Head of caudate nucleus (tissue), 42 donors: Measurements from ENCODE around the gene DNAJC1.

Experiments used
- DNase-seq, 42 donors: peaks; one replicate each; pipeline versions ENCODE4 v3.0.0 to v3.0.0-alpha.2; 2020 to 2021; ENCODE audit warnings: mixed read lengths in 7 of 42
- intact Hi-C: fragments of 100-400 bp; cut with DNase I; formaldehyde crosslinking; loops from one replicate; pipeline ENCODE4 v1.15.0; 2022

DNAJC1 gene

DNA sequence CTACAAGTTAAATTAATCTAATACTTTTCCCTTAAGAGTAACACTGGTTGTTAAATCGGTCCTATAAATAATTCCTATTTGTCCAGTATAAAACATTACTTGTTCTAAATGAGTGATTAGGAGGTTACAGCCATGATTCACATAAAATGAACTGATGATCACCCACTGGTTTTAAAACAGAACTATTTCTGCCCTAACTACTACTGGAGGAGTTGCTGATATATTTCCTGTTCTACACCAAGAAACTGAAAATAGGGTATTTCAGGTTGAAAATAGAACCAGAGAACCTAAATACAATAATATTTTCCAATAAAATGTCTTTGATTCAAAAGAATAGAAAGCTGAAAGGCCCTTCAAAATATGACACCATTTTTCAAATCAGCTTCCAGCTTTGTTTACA is 30.9 kb downstream of the DNAJC1 start:
- no peak for DNase-seq
- intact Hi-C loops: no loop called here

DNA sequence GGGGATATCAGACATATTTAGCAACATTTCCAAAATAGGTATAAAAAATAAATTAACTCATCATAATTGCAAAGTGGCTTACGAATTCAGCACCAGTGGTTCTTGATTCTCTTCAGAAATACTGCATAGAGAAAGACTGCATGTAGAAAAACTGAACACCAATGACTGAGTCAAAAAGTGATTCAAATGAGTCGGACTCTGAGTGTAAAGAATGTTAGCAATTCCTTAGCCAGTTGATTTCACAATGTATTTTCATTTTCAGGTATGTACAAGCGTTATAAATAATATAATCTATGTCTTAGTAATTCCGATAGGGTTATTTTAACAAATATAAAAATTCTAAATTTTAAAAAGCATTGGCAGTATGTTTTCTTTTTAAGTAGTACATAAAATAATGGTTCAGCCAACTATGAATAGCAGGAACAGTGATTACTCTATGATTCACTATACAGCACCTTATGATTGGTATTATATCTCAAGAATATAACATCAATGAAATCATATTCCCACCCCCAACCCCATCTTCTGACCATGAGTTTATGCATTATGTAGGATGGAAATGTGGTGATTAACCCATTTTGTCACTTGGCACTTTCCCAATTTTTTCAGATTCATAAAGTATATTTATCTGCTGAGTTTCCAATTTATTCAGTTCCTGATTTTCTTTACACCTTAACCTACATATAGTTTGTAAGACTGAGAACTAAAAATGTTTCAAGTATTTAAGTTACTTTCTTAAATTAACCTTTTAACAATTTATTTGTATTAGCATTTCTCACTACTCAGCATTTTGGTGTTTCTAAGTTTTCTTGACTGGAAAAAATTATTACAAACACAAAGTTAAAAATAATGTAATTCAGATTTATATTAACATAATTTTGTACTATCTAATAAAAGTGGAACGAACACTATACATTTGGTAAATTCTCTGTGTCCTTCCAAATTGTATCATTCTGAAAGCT is 33.9 kb downstream of the DNAJC1 start:
- intact Hi-C loops: no loop called here
- DNase-seq: no peak

DNA sequence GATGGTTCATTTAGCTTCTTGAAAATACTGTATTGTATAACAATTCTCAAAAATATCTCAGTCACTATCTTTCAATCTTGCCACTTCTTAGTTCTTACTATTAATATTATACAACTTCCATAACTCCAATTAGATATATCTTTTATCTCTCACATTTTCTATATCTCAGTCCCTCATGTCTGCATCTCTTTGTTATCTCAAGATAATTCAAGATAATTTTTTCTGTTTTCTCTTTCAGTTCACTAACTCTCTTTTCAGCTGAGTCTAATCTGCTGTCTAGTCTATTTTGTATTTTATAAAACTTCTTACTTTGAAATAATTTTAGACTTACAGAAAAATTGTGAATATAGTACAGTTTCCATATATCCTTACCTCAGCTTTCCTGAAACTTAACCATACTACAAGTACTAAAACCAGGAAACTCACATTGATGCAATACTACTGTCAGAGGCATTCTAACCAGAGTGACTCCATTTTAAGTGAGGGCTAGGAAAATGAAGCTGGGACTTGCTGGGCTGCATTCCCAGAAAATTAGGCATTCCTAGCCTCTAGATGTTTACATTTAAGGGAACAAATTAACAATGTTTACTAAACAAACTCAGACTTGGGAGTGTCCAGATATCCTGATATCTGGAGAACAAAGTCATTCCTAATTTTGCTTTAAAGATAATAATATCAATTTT is 38.4 kb downstream of the DNAJC1 start:
- intact Hi-C loops: no loop called here
- DNase-seq: no peak

DNA sequence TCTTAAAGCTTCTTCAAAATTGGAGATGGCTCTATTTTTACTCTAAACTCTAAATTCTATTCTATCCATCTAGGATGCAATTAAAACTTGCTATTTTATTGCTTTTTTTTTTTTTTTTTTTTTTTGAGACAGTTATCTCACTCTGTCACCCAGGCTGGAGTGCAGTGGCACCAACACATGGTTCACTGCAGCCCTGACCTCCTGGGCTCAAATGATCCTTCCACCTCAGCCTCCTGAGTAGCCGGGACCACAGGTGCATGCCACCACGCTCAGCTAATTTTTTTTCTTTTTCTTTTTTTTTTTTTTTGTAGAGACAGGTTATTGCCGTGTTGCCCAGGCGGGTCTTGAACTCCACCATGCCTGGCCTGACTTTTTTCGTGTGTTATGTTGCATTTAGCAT is 41.2 kb downstream of the DNAJC1 start:
- intact Hi-C loops: no loop called here
- no peak for DNase-seq

DNA sequence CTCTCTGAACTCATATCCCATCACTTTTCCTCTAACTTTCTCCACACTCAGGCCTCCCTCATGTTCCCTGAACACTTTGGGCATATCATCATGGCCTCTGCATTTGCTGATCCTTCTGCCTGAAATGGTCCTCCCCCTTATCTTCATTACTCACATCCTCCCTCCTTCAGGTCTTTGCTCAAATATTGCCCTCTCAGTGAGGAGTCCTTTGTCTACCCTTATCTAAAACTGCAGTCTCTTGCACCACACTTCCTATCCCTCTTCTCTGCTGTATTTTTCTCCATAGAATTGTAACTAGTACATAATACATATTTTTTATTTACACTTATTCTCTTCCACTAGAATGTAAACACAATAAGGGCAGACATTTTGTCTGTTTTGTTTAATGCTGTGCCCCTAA is 41.7 kb downstream of the DNAJC1 start:
- intact Hi-C loops: no loop called here
- no peak for DNase-seq

DNA sequence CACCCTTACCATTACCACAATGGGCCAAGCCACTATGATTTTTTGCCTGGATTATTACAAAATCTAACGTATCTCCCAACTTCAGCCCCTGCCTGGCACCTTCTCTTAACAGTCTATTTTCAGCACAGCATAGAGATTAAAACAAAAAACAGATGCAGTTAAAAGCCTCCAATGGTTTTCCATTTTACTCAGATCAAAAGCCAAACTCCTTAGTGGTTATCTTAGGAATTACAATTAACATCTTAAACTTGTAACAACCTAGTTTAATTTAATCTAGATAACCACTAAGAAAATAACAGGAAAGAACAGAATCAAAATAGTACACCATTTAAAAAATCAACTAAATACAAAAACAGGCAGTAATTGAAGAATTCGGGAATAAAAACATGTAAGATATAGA is 43.5 kb downstream of the DNAJC1 start:
- intact Hi-C loops: no loop called here

DNA sequence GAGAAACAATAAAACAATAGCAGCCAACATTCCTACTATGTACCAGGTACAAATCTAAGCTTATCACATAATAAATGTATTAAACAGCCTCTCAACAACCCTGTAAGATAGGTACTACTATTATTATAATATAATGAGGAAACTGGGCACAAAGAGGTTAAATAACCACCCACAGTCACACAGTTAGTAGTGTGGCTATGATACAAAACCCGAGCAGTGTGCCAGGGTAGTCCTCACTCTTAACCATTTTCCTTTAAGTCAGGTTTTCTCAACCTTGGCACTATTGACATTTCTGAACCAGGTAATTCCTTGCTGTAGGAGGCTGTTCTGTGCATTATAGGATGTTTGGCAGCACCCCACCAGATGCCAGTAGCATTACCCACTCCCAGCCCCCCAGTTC is 48.8 kb downstream of the DNAJC1 start:
- intact Hi-C loops: no loop called here
- DNase-seq: no peak

More for the DNA sequence above, 43.5 kb downstream of the DNAJC1 start:
- DNase-seq: no peak

DNA sequence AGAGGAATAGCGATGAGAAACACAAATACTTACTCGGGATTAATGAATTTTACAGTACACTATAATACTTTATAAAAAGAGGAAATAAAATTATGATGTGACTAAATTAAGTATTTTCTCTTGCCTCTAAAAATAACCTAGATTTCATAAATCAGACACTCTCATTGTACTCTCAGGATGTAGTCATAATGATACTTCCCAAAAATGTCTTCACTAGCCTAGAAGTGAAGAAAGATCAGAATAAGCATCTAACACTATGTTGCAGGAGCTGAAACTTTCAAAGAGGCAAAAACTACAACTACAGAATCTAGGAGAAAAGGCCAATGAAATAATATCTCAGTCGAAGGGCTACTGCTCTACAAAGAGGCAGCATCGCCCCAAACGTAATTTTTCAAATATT is 49.4 kb downstream of the DNAJC1 start:
- intact Hi-C loops: no loop called here
- DNase-seq: no peak

DNA sequence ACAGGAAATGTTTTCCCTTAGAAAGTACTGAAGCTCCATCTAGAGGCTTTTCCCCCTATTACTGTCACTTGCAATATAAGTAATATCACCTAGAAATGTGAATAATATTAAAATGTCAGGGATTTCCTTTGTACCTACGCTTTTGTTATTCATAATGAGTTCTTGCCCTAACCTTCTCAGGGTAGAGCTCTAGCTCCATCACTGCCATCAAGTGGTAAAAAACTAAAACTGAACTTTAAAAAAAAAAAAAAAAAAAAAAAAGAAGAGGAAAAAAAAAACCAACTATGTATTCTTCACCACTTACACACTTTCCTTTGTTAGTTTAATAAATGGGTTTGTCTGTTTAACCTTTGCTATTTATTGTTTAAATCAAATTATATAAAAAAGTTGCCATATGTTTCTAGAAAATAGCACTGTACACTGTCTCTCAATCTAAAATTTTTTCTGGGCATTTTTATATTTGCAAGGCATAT is 49.9 kb downstream of the DNAJC1 start:
- intact Hi-C loops: no loop called here
- DNase-seq: peak in 2 of 42 donors; percentile 6 to 12

DNA sequence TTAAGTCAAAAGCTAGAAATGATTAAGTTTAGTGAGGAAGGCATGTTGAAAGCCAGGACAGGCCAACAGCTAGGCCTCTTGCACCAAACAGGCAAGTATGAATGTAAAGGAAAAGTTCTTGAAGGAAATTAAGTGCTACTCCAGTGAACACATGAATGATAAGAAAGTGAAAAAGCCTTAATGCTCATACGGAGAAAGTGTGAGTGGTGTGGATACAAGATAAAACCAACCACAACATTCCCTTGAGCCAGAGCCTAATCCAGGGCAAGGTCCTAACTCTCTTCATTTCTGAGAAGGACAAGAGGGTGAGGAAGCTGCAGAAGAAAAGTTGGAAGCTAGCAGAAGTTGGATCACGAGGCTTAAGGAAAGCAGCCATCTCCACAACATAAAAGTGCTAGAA is 53.0 kb downstream of the DNAJC1 start:
- intact Hi-C loops: no loop called here
- DNase-seq: no peak

DNA sequence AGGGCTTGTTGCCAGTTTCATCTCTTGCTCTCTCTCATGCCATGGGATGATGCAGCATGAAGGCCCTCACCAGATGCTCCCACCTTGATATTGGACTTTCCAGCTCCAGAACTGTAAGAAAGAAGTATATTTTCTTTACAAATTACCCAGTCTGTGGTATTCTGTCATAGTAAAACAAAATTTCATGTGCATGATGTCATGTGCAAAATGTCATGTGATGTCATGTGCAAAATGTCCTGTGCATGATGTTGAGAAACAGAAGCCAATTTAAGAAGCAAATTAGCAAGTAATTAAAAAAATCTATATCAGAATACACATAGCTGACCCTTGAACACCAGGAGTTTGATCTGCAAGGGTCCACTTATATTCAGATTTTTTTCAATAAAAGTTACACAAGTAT is 56.6 kb downstream of the DNAJC1 start:
- DNase-seq: no peak
- intact Hi-C loops: no loop called here

DNA sequence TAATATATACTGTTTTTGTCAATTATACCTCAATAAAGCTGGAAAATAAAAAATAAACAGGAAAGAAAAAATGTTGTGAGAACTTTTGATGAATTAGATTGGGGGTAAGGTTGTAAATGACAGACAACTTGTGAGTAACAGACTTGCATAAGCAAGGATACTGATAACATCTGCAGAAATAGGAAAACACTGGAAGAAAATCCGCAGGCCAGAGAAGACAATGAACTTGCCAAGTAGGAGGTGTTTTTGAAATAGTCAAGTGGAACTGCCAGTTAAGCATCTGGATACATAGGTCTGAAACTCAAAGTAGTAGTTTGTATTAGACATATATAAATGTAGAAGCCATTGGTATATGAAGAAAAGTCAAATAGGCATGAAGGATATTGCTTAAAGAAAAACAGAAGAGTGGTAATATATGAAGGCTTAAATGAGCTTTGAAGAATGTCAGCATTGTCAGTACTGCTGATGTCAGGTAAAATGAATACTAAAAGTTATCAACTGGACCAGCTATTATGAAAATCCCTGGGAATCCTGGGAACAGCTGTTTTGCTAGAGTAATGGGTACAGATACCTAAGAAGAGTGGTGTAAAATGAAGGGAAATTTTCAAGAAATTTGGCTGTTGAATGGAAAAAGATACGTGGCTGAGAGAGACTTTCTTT is 58.7 kb downstream of the DNAJC1 start:
- intact Hi-C loops: no loop called here

DNA sequence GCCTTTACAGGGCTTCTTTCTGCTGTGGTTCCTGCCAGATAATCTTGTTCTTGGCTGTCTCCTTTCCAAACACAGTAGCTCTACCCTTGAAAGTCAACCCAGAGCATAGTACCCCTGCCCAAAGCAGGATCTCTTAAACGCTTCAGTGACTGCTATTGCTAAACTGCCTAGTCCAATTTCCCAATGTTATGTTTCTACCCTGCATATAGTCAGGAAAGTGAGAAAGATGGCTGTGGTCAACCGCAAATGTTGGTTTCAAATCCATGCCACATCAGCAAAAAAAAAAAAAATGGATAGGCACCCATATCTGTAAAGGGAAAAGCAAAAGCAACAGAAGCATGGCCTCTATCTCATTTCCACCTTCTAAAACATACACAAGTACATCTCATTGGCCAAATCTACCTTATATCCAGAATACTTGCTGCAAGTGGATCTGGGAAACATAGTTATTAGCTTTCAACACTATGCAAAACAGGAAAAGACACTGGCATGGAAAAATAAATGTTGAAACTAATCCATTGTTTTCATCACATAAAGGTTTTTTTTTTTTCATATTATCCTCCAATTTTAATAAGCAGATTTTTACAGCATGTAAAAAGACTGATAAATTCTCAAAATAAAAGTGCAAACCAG is 59.8 kb downstream of the DNAJC1 start:
- intact Hi-C loops: no loop called here
- no peak for DNase-seq

More for the DNA sequence above, 58.7 kb downstream of the DNAJC1 start:
- DNase-seq: no peak

DNA sequence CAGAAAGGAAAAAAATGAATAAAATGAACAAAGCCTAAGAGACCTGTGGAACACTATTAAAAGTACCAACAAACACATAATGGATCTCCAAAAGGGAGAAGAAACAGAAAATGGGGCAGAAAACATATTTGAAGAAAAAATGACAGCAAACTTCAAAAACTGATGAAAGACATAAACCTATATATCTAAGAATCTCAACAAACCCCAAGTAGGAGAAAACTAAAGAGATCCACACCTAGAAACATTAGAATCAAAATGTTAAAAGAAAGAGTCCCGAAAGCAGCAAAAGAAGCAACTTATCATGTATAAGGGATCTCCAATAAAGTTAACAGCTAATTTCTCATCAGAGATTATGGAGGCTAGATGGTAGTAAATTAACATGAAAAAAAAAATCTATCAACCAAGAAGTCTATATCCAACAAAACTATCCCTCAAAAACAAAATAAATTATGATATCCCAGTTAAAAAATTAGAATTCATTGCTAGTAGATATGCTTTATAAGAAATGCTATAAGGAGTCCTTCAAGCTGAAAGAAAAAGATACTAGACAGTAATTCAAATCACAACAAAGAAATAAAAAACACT is 68.0 kb downstream of the DNAJC1 start:
- intact Hi-C loops: no loop called here
- DNase-seq: no peak

DNA sequence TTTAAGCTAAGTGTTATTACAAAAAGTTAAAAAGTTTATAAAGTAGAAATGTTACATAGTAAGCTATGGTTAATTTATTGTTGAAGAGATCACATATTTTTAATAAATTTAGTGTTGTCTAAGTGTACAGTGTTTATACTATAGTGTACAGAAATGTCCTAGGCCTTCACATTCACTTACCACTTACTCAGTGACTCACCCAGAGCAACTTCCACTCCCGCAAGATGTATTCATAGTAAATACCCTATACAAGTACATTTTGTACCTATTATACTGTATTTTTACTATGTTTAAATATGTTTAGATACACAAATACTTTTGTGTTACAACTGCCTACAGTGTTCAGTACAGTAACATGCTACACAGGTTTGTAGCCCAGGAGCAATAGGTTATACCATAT is 69.2 kb downstream of the DNAJC1 start:
- intact Hi-C loops: no loop called here

DNA sequence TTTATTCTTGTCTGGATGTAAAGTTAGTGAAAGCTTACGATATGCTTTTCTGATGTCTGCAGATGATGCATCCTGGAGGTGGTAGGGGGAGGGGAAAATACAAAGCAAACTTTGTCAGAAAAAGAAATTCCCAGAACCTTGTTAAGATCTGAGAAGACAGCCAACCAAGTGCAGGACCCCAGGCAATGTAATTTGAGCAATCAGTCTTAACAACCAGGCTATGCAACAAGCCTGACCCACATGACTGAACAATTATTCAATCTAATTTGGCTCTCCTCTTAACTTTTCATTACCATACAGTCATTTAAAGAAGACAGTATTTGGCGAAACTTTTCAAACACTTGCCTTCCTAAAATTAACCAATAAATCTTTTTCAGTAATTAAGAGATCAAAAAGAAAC is 74.5 kb downstream of the DNAJC1 start:
- intact Hi-C loops: no loop called here

More for the DNA sequence above, 69.2 kb downstream of the DNAJC1 start:
- no peak for DNase-seq

DNA sequence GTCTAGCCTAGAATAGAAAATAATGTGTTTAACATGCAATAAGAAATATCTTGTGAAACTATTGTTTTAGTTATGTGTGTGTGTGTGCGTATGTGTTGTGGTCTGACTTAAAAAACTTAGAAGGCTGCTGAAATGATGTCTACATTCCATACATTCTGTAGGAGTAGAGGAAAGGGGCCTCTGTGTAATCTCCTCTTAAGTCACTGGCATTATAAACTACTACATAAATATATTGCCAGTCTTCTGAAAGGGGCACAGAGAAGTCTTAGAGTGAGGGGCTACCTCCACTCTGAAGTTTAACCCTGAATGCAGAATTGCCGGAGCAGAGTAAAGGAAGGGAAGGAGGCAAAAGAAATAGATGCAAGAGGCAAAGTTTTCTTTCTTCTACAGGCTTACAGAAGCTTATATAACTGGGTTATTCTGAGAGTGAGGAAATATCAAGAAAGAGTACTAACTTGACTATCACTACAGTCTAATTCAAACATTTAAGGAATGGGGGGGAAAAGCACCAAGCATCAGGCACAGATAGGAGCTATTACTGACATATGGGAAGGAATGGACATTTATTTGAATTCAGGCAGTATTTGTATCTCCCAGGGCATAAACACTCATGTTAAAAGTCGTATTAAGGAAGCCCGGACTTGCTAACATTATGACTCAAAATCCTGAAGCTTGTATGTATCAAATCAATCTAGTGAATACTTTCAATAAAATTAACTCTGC is 75.7 kb downstream of the DNAJC1 start:
- intact Hi-C loops: no loop called here
- DNase-seq: no peak

More for the DNA sequence above, 74.5 kb downstream of the DNAJC1 start:
- DNase-seq: no peak

DNA sequence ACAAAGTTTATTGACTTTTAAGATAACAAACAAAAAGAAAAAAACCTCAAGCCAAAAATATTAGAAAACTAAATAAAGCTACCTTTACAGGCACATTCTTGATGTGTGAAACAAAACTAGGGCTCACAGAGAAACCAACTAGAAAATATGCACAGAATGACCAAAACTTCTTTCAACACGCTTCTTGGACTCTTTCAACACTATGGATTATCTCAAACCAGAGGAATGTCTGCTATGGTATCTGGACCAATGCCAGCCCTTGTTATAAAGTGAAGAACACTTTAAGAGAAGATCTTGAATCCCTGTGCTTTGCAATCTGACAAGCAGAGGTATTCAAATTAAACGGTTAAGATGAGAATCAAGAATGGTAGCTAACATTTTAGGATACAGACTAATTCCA is 76.6 kb downstream of the DNAJC1 start:
- intact Hi-C loops: no loop called here
- no peak for DNase-seq
